HT1080 (cell line): ENCODE results near the gene LRP1-AS. TPM values are rescaled to one million over a fixed set of nuclear protein-coding genes. Genes with fewer than 3 reads are reported as not detected.
A peak's percentile ranks its signal among the peaks of the same experiment; 100 is the strongest.

ENCODE experiments used
- DNase-seq: peaks from one replicate; pipeline ENCODE4 v3.0.0-alpha.2; 2015; ENCODE audit warnings: low read depth
- small RNA-seq: library from RNA; depleted of rRNA; stranded (forward); fragments of <200 nt; gene quantifications from one replicate; pipeline ENCODE3, GENCODE V24; 2014
- total RNA-seq: library from RNA; depleted of rRNA; stranded (reverse); fragments of >200 nt; shearing (Covaris generic); gene quantifications from 2 replicates; pipeline ENCODE4 v1.2.3, GENCODE V29; 2014; rRNA removed

Gene LRP1-AS
- total RNA-seq, 1 experiment from 2014 or later = not detected

- peak; percentile 34 for DNase-seq
Observed at GRCh38 chr12:57099047-57099714, 48.2 kb downstream of the LRP1-AS start.

GRCh38 chr12:57098546-57098945 is 48.9 kb downstream of the LRP1-AS start:
- DNase-seq = no peak

DNA sequence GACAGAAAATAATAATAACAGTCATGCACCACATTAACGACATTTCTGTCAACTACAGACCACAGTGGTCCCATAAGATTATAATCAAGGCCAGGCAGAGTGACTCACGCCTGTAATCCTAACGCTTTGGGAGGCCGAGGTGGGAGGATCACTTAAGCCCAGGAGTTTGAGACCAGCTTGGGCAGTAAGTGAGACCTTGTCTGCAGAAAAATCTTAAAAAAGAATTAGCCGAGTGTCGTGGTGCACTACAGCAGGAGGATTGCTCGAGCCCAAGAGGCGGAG is 49.9 kb downstream of the LRP1-AS start:
- DNase-seq = no peak

DNA sequence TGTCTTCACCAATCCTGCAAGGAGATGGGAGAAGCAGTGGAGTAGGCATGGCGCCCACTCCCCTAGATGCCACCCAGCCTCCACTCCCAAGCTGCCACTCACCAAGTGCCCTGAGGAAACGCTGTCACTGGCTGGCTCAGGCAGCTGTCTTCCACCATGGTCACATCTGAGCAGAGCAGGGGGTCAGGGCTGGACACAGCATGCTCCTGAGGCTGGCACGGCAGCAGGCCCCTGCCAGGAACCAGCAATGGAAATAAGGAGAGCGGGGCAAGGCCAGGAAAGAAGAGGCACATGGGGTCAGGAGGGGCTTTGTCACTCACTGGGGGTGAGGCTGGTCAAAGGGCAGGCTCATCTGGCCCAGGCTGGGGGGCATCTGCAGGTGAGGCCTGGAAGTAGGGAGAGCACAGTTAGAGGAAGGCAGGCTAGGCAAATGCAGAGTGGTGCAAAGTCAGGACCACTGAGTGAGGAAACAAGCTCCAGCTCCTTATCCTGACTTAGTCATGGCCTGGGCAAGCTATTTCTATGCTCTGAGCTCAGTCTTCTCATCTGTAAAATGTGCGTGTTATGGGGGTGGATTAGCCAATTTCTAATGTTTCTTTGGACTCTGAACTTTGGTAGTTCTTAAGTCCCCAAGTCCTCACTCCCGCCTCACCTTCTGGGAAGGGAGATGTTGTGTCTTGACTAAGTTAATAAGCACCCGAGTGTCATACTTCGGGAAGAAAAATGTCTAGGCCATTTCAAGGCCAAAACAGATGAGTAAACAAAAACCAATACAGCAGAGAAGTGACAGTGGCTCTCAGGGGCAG is 50.5 kb downstream of the LRP1-AS start:
- DNase-seq = no peak

DNA sequence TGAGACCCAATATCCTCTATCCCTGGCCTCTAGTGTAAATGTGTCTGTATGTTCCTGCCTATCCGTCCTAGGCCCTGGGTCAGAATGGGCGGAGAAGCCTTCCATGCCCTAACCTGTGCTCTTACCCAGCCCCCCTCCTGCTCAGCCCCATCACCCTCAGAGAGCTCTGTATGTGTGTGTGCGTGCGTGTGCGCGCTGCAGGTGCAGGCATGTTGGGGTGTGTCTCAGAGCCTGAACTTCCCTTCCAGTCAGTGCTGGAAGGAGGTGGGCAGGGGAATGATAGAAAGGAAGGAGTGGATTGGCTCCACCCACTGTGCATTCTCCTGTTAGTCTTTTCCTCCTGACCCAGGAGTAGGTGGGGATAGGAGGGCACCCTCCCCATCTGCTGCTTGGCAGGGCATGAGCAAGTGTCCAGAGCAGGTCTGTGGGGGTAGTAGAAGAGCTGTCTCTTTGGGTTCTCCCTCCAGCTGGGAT is 51.3 kb downstream of the LRP1-AS start:
- peak; percentile 37 for DNase-seq

DNA sequence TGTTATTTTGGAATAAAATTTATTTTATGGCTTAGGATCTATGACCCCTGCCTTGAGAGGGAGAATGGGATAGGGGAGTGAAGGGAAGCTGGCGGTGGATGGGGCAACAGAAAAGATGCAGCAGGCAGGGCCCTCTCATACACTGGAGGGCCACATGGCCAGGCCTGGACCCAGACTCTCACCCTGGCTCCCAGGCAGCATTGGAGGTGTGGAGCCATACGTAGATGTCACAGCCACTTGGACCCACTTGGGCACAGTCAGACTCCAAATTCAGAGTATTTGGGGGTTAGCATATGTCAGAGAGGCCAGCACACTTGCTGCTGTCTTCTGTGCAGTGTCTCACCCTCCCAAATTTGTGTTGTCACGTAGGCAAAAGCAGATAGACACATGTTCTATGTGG is 52.0 kb downstream of the LRP1-AS start:
- DNase-seq = no peak

Small RNA genes lying within 50 kb of the gene (small RNA-seq; reads per million reads assigned to genes)
- 0.07 reads per million for gene MIR1228

Other genes starting within 250 kb of the LRP1-AS start
- not detected in 2 replicates for gene SDR9C7, start 213.2 kb downstream of the LRP1-AS start, total RNA-seq
- gene RDH16, start 190.0 kb downstream of the LRP1-AS start, total RNA-seq = not detected in 2 replicates
- gene ZBTB39, start 141.1 kb downstream of the LRP1-AS start, total RNA-seq = 5.0 and 6.9 TPM in 2 replicates
- not detected in 2 replicates for gene TAC3, start 131.1 kb downstream of the LRP1-AS start, total RNA-seq
- gene MYO1A, start 97.5 kb downstream of the LRP1-AS start, total RNA-seq = not detected in 2 replicates
- 19.0 and 23.3 TPM in 2 replicates for gene NEMP1, start 68.8 kb downstream of the LRP1-AS start, total RNA-seq
- 27.4 and 30.6 TPM in 2 replicates for gene NAB2, start 58.5 kb downstream of the LRP1-AS start, total RNA-seq
- gene STAT6, start 36.3 kb downstream of the LRP1-AS start, total RNA-seq = 107 and 118 TPM in 2 replicates
- gene LRP1, start 19.1 kb downstream of the LRP1-AS start, total RNA-seq = 12.5 and 14.8 TPM in 2 replicates
- 11.9 and 17.1 TPM in 2 replicates for gene NXPH4, start 69.2 kb upstream of the LRP1-AS start, total RNA-seq
- 263 and 293 TPM in 2 replicates for gene SHMT2, start 82.1 kb upstream of the LRP1-AS start, total RNA-seq
- 0.10 and 0.27 TPM in 2 replicates for gene STAC3, start 103.6 kb upstream of the LRP1-AS start, total RNA-seq